ENCODE data around the gene ERC2.

The ERC2 gene

DNA sequence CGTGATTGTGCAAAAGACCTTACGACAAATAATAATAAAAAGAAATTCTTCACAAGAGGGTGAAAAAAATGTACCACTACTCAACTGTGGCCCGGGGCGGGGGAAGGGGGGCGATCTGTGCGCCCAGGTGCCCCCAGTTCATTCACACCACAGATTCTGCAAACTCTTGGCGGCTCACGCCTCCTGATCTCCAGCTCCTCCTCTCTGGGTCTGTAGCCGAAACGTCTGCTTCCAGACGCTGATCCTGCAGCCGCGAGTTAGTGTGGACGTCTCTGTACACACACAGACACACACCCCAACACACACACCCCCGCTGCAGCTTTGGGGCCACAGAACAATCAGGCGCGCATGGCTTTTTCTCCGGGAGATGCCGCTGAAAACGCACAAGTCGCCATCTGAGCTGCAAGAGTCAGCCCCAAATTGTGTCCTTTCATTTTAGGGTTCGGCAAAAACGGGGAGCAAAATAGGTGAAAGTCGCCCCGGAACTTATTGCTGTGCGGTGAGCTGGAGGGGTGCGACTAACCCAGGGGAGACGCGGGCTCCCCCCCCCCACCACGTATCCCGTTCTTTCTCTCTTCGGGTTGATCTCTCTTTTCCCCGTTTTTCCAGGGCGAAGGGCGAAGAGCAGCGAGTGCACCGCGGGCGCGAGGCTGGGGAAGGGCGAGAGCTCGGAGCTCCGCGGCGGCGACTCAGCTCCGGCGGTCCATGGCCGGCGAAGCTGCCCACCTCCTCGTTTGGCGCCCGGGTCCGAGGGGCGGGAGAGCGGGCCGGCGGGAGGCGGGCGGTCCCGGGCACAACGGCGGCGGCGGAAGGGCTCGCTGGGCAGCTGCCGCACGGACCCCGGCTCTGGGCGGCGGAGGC, 980.7 kb downstream of the ERC2 start:
- Histone ChIP-seq H3K4me1 (ENCODE audit: control insufficient read depth in 2 of 2, insufficient read depth in 2 of 2, low read length in 2 of 2) (peaks cover 33 to 42% of the 10 kb centered on the region in 2 donors), H3K27me3 (ENCODE audit: control insufficient read depth in 2 of 2, insufficient read depth in 2 of 2, low read length in 2 of 2) (peaks cover 29 to 38% of the 10 kb centered on the region in 2 donors), H3K9ac (ENCODE audit: low read depth in 1 of 2, low read length in 2 of 2) (peak overlapping the region; percentile 47 to 56), H3K27ac (ENCODE audit: low read depth in 2 of 2, low read length in 2 of 2) (peak overlapping the region; percentile 58 to 59), H3K9me3 (ENCODE audit: control insufficient read depth in 2 of 2, low read length in 2 of 2) (no peaks in the 10 kb centered on the region), H3K4me3 (ENCODE audit: low read length in 2 of 2) (peak overlapping the region; percentile 72 to 78), H3K36me3 (ENCODE audit: control insufficient read depth in 2 of 2, insufficient read depth in 2 of 2, low read length in 2 of 2) (no peaks in the 10 kb centered on the region)

DNA sequence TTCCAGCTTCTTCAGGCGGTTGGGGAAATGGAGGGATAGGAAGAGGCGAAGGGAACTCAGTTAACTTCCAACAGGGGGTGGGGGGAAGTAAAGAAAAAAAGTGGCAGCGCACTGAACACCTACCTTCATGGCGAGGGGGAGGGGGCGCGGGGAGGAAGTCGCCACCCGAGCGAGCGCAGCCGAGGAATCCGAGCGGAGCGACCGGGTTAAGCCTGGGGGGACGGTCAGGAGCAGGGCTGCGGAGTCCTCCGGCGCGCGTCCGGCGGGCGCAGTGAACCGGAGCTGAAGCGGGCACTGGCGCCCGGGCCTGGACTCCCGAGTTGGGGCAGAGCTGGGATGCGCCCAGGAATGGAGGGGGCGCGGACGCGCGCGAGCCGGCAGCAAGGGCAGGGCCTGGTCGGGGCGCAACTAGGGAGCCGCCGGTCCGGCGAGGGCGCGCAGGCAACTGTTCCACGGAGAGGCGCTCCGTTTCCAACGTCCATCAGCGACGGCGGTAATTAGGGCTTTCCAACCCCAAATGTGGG, 981.3 kb downstream of the ERC2 start, which contains the start of gene WNT5A:
TSS of gene WNT5A (minus strand) at position 450 of the 524 bp plus-strand sequence. CDS start at position 129, 321 bp downstream.
- Histone ChIP-seq H3K4me3 (ENCODE audit: low read length in 2 of 2) (peak within 1 kb of the TSS; percentile 72 to 78), H3K9me3 (ENCODE audit: control insufficient read depth in 2 of 2, low read length in 2 of 2) (no peaks in the 10 kb centered on the region), H3K27ac (ENCODE audit: low read depth in 2 of 2, low read length in 2 of 2) (peak within 1 kb of the TSS; percentile 58 to 59), H3K27me3 (ENCODE audit: control insufficient read depth in 2 of 2, insufficient read depth in 2 of 2, low read length in 2 of 2) (peaks cover 30 to 44% of the 10 kb centered on the region in 2 donors), H3K4me1 (ENCODE audit: control insufficient read depth in 2 of 2, insufficient read depth in 2 of 2, low read length in 2 of 2) (peaks cover 33 to 43% of the 10 kb centered on the region in 2 donors), H3K36me3 (ENCODE audit: control insufficient read depth in 2 of 2, insufficient read depth in 2 of 2, low read length in 2 of 2) (no peaks in the 10 kb centered on the region), H3K9ac (ENCODE audit: low read depth in 1 of 2, low read length in 2 of 2) (peak within 1 kb of the TSS; percentile 47 to 56)

DNA sequence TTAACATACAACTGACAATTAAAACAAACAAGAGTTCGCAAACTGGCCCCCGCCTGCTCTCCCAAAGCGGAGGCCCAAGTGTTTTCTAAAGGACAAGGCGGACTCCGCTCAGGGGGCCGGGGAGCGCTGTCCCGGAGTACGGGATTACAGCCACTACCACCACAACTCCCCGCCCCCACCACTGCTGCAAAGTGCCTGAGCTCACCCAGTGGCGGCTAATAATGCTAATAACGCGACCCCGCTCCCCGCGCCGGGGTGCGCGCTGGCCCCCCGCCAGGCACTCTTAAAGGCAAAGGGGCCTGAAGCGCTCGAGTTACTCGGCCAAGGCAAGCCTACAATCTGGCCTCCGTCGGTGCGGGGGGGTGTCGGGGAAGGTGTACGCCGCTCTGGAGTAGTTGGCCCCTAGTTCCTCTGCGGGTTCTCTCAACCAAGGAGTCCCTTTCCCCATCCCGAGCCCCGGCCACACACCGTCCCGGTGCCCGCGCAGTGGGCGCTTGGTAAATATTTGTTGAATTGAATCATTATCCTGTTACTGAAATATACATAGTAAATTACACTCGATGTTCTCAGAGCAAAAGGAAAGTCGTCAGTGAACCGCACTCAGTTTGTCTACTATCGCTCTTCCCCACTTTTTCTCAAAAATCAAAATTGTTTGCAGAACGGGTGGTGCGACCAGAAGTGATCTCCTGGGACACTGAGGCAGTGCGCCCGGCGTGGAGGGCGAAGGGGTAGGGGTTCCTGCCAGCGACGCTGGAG, 982.0 kb downstream of the ERC2 start:
- Histone ChIP-seq H3K36me3 (ENCODE audit: control insufficient read depth in 2 of 2, insufficient read depth in 2 of 2, low read length in 2 of 2) (no peaks in the 10 kb centered on the region), H3K9me3 (ENCODE audit: control insufficient read depth in 2 of 2, low read length in 2 of 2) (no peaks in the 10 kb centered on the region), H3K27ac (ENCODE audit: low read depth in 2 of 2, low read length in 2 of 2) (peak overlapping the region; percentile 48 to 58), H3K4me1 (ENCODE audit: control insufficient read depth in 2 of 2, insufficient read depth in 2 of 2, low read length in 2 of 2) (peaks cover 33 to 44% of the 10 kb centered on the region in 2 donors), H3K4me3 (ENCODE audit: low read length in 2 of 2) (peak overlapping the region; percentile 72 to 78), H3K9ac (ENCODE audit: low read depth in 1 of 2, low read length in 2 of 2) (peak overlapping the region; percentile 32 to 56), H3K27me3 (ENCODE audit: control insufficient read depth in 2 of 2, insufficient read depth in 2 of 2, low read length in 2 of 2) (peaks cover 36 to 50% of the 10 kb centered on the region in 2 donors)

DNA sequence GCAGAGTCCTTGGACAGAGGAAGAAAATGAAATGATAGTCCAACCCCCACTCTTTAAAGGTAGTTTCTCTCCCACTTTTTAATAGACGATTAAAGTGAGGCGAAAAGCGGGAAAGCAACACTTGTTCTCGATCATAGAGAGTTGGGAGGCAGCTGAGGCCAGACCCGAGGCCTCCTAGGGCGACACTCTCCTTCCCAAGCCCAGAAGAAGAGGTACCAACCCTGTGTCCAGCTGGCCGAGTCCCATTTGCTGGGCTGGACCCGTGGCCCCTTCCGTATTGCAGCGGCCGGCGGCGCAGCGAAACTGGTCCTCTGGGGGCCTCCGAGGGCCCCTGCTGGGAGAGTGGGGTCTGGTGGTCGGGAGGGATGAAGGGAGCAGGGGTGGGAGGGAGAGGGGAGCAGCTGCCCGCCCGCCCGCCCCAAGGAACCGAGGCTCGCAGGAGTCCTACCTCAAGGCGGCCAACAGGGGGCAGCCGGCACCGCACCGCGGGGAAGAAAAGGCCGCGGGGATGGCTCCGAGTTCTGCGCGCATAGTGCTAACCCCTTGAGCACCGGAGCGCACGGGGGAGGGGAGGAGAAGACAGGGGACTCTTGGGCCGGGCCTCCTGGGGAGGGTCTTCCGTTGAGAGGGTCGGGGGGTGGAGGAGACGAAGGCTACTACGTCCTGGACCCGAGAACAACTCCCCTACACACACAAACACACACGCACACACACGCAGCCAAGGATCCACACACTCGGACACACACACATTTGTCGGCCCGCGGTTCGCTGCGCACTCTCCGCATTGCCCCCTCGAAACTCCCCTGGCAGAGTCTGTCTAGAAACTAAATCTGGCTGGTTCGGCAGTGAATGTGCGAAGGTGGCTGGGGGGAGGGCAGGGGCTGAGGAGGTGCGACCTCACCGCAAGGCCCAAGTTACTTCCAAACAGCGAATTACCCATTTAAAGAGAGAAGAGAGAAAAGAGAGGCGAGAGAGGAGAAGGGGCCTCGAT, 983.2 kb downstream of the ERC2 start:
- Histone ChIP-seq H3K27me3 (ENCODE audit: control insufficient read depth in 2 of 2, insufficient read depth in 2 of 2, low read length in 2 of 2) (peaks cover 36 to 50% of the 10 kb centered on the region in 2 donors), H3K9ac (ENCODE audit: low read depth in 1 of 2, low read length in 2 of 2) (peak overlapping the region in 1 of 2 donors; percentile 30), H3K36me3 (ENCODE audit: control insufficient read depth in 2 of 2, insufficient read depth in 2 of 2, low read length in 2 of 2) (no peaks in the 10 kb centered on the region), H3K9me3 (ENCODE audit: control insufficient read depth in 2 of 2, low read length in 2 of 2) (no peaks in the 10 kb centered on the region), H3K27ac (ENCODE audit: low read depth in 2 of 2, low read length in 2 of 2) (peak overlapping the region; percentile 19 to 38), H3K4me1 (ENCODE audit: control insufficient read depth in 2 of 2, insufficient read depth in 2 of 2, low read length in 2 of 2) (peaks cover 29 to 37% of the 10 kb centered on the region in 2 donors), H3K4me3 (ENCODE audit: low read length in 2 of 2) (peak overlapping the region; percentile 72 to 78)

DNA sequence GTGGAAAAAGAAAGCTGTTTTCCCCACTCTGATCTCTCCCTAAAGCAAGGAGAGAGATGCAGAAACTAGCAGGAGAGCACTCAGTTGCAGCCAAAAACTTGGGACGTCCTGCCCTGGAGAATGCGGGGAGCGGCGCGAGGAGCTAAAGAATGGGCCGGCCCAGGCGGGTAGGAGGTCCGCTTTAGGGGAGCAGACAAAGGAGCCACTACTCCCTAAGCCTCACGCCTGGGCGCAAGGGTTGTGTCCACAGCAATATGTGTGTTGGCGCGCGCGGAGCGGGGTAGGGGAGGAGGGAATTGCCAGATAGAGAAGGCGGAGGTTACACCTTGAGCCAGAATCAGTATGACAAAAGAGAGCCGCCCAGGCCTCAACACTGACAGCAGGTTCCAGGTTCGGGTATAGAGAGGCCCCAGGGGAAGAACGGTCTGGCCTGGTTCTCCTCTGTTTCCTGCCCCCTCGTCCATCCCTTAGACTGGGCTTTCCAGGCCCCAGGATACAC, 984.0 kb downstream of the ERC2 start:
- H3K9ac ChIP-seq (ENCODE audit: low read depth in 1 of 2, low read length in 2 of 2), result no peak overlapping the region
- no peak overlapping the region for H3K4me3 ChIP-seq (ENCODE audit: low read length in 2 of 2)
- H3K27me3 ChIP-seq (ENCODE audit: control insufficient read depth in 2 of 2, insufficient read depth in 2 of 2, low read length in 2 of 2), result peaks cover 29 to 51% of the 10 kb centered on the region in 2 donors
- no peaks in the 10 kb centered on the region for H3K36me3 ChIP-seq (ENCODE audit: control insufficient read depth in 2 of 2, insufficient read depth in 2 of 2, low read length in 2 of 2)
- H3K4me1 ChIP-seq (ENCODE audit: control insufficient read depth in 2 of 2, insufficient read depth in 2 of 2, low read length in 2 of 2), result peaks cover 25 to 29% of the 10 kb centered on the region in 2 donors
- H3K27ac ChIP-seq (ENCODE audit: low read depth in 2 of 2, low read length in 2 of 2), result peak overlapping the region in 1 of 2 donors; percentile 32
- no peaks in the 10 kb centered on the region for H3K9me3 ChIP-seq (ENCODE audit: control insufficient read depth in 2 of 2, low read length in 2 of 2)

DNA sequence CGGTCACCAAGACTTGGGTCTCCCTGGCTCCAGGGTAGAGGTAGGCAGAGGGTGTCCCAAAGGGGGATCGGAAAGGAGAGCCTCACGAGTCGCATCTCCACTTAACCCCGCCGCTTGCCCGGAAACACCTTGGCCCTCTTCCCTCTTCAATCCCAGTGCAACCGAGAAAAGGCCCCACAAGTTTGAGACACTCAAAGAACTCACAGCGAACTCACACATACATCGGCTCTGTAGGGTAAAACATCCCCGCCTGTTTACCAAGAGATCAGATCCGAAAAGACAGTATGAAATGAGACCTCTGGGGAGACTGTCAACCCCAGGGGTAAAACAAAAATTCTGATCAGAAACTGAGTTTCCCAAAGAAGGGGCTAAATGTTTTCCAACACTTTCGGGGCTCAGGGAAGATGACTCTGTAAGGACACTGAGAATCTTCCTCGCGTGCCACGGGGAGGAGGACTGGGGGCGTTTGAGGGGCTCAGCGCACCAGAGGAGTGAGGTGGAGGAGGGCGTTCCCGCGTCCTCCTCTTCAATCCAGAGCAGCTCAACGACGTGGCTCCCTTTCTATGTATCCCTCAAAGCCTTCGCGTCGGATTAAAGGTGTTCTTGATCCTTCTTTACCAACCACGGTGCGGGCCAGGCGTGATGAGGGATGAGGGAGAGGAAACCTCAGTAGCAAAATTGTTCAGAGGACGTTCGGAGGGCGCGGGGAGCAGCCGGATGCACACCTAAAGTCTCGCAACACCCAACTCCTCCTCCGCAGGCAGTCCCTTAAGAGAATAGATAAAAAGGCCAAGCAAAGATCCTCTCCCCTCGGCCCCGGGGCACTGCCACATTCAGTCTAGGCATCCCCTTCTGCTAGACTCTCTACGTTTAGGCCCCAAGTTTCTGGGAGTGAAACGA, 984.8 kb downstream of the ERC2 start:
- Histone ChIP-seq H3K9me3 (ENCODE audit: control insufficient read depth in 2 of 2, low read length in 2 of 2) (no peaks in the 10 kb centered on the region), H3K9ac (ENCODE audit: low read depth in 1 of 2, low read length in 2 of 2) (peak overlapping the region in 1 of 2 donors; percentile 8), H3K4me3 (ENCODE audit: low read length in 2 of 2) (peak overlapping the region in 1 of 2 donors; percentile 44), H3K27ac (ENCODE audit: low read depth in 2 of 2, low read length in 2 of 2) (no peak overlapping the region), H3K4me1 (ENCODE audit: control insufficient read depth in 2 of 2, insufficient read depth in 2 of 2, low read length in 2 of 2) (peaks cover 19 to 21% of the 10 kb centered on the region in 2 donors), H3K27me3 (ENCODE audit: control insufficient read depth in 2 of 2, insufficient read depth in 2 of 2, low read length in 2 of 2) (peaks cover 21 to 46% of the 10 kb centered on the region in 2 donors), H3K36me3 (ENCODE audit: control insufficient read depth in 2 of 2, insufficient read depth in 2 of 2, low read length in 2 of 2) (no peaks in the 10 kb centered on the region)

DNA sequence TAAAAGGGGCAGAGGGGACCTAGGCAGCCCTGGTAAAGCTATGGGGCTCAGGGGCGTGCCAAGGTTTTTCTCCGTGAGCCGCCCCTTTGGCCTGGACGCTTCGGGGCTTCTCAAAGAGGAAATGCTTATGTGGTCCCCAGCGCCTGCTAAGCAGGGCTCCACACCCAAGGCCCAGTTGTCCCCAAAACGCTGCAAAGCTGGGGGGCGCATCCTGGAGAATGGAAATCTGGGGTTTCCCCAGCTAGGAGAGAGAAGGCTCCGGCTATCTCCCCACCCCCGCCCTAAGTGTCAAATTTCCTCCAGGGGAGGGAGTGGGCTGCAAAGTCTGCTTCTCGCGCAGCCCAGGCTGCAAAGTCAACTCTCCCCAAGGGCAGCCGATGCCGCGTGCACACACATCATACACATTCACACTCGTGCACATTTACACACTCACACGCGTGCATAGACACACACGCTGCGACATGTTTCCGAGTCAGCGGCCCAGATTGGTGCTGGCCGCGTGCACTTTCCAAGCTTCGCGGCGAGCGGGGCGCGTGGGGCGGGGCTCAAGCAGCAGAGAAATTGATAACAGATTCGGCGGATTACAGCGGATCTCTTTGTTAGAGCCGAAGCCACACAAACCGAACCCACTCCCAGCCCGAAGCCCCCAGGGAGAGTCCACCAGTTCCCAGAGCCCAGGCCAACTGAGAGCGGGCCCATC, 985.6 kb downstream of the ERC2 start:
- Histone ChIP-seq H3K9ac (ENCODE audit: low read depth in 1 of 2, low read length in 2 of 2) (peak overlapping the region in 1 of 2 donors; percentile 33), H3K36me3 (ENCODE audit: control insufficient read depth in 2 of 2, insufficient read depth in 2 of 2, low read length in 2 of 2) (no peaks in the 10 kb centered on the region), H3K27ac (ENCODE audit: low read depth in 2 of 2, low read length in 2 of 2) (peak overlapping the region in 1 of 2 donors; percentile 16), H3K4me3 (ENCODE audit: low read length in 2 of 2) (peak overlapping the region; percentile 30 to 44), H3K9me3 (ENCODE audit: control insufficient read depth in 2 of 2, low read length in 2 of 2) (no peaks in the 10 kb centered on the region), H3K4me1 (ENCODE audit: control insufficient read depth in 2 of 2, insufficient read depth in 2 of 2, low read length in 2 of 2) (peaks cover 19 to 20% of the 10 kb centered on the region in 2 donors), H3K27me3 (ENCODE audit: control insufficient read depth in 2 of 2, insufficient read depth in 2 of 2, low read length in 2 of 2) (peaks cover 20 to 46% of the 10 kb centered on the region in 2 donors)

DNA sequence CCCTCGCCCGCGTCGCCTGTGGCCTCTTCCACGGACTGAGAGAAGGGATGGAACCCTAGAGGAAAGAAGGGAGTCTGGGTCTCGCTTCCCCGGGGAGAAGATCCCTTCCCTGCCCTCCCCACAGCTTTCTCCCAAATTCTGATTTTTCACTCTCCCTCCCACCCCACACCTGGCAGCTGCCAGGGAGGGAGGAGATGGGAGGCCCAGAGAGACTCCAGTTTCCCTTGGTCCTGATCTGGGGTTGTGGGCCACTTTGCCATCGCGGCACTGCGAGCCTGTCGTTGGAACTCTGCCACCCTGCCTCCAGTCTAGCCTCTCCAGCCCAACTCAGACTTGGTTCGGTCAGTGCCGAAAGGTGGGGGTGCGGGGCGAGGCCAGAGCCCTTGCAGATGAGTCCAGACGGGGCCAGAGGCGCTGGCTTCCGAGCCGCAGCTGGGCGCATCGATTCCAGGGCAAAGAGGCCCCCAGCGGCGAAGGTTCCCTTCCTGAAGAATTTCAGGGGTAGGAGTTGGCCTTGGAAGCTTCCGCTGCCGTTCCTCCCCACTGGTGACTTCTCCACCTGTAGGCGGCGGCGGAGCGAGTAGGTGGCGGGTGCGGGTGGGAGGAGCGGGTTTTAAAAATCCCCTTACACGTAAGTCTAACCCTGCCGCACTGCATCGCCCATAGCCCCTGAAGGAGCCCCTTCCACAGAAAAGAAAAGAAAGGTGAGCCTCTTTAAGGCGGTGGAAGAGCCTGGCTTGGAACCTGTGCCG, 986.3 kb downstream of the ERC2 start:
- peak overlapping the region in 1 of 2 donors; percentile 16 for H3K27ac ChIP-seq (ENCODE audit: low read depth in 2 of 2, low read length in 2 of 2)
- peaks cover 14 to 18% of the 10 kb centered on the region in 2 donors for H3K4me1 ChIP-seq (ENCODE audit: control insufficient read depth in 2 of 2, insufficient read depth in 2 of 2, low read length in 2 of 2)
- no peak overlapping the region for H3K9ac ChIP-seq (ENCODE audit: low read depth in 1 of 2, low read length in 2 of 2)
- H3K9me3 ChIP-seq (ENCODE audit: control insufficient read depth in 2 of 2, low read length in 2 of 2), result no peaks in the 10 kb centered on the region
- peaks cover 20 to 42% of the 10 kb centered on the region in 2 donors for H3K27me3 ChIP-seq (ENCODE audit: control insufficient read depth in 2 of 2, insufficient read depth in 2 of 2, low read length in 2 of 2)
- H3K36me3 ChIP-seq (ENCODE audit: control insufficient read depth in 2 of 2, insufficient read depth in 2 of 2, low read length in 2 of 2), result no peaks in the 10 kb centered on the region
- H3K4me3 ChIP-seq (ENCODE audit: low read length in 2 of 2), result peak overlapping the region; percentile 39 to 56
